Hepatocyte (in vitro differentiated cells): ENCODE measurements around the gene DPYD. TPM values are rescaled to one million over a fixed set of nuclear protein-coding genes. Genes with fewer than 3 reads are reported as not detected.

Experiments
- DNase-seq: peaks from one replicate; pipeline ENCODE4 v3.0.0-alpha.2; 2016; ENCODE audit warnings: low spot score
- H2AFZ ChIP-seq: fragments of 200-600 bp; sonication (generic); 2 replicates; pipeline ENCODE4 v1.6.0; 2016; ENCODE audit warnings: antibody characterized with exemption, mild to moderate bottlenecking
- H3K27ac ChIP-seq: fragments of 200-600 bp; sonication (generic); 2 replicates; pipeline ENCODE4 v1.5.1; 2016; ENCODE audit warnings: mild to moderate bottlenecking
- H3K27me3 ChIP-seq: fragments of 200-600 bp; sonication (generic); 2 replicates; pipeline ENCODE4 v1.6.1; 2016
- H3K36me3 ChIP-seq: fragments of 200-600 bp; sonication (generic); replicated peaks from 2 replicates; pipeline ENCODE4 v1.5.1; 2016; ENCODE audit warnings: low read depth; ENCODE audit not compliant: insufficient read depth
- H3K4me1 ChIP-seq: fragments of 200-600 bp; sonication (generic); 2 replicates; pipeline ENCODE4 v1.5.1; 2016; ENCODE audit warnings: mild to moderate bottlenecking, moderate library complexity; ENCODE audit not compliant: insufficient read depth
- H3K4me2 ChIP-seq: fragments of 200-600 bp; sonication (generic); 2 replicates; pipeline ENCODE4 v1.6.0; 2016
- H3K4me3 ChIP-seq: fragments of 200-600 bp; sonication (generic); 2 replicates; pipeline ENCODE4 v1.5.1; 2016; ENCODE audit warnings: mild to moderate bottlenecking
- H3K79me2 ChIP-seq: fragments of 200-600 bp; sonication (generic); 2 replicates; pipeline ENCODE4 v1.6.0; 2017; ENCODE audit warnings: mild to moderate bottlenecking
- H3K9me2 ChIP-seq: fragments of 200-600 bp; sonication (generic); replicated peaks from 2 replicates; pipeline ENCODE4 v1.6.0; 2017; ENCODE audit warnings: mild to moderate bottlenecking; ENCODE audit not compliant: insufficient read depth
- H3K9me3 ChIP-seq: fragments of 200-600 bp; sonication (generic); 2 replicates; pipeline ENCODE4 v1.5.1; 2016; ENCODE audit warnings: low read depth, mild to moderate bottlenecking
- H4K20me1 ChIP-seq: fragments of 200-600 bp; sonication (generic); 2 replicates; pipeline ENCODE4 v1.6.0; 2016; ENCODE audit warnings: mild to moderate bottlenecking; ENCODE audit not compliant: insufficient read depth, poor library complexity, severe bottlenecking
- EZH2 ChIP-seq: fragments of 200-600 bp; sonication (generic); IDR thresholded peaks from 2 replicates; pipeline ENCODE4 v1.6.1; 2016; ENCODE audit warnings: antibody characterized with exemption, mild to moderate bottlenecking, borderline replicate concordance
- EZH2phosphoT487 ChIP-seq: fragments of 200-600 bp; sonication (generic); IDR thresholded peaks from one replicate; pipeline ENCODE4 v1.6.1; 2018; ENCODE audit warnings: antibody characterized with exemption, mild to moderate bottlenecking, low read depth, moderate library complexity; ENCODE audit not compliant: unreplicated experiment, severe bottlenecking
- WGBS: methylation state at CpG from one replicate; pipeline ENCODE4 v1.1.6; 2016; ENCODE audit warnings: low lambda C conversion rate; ENCODE audit errors: missing lambda C conversion rate; 5-methylcytosine and 5-hydroxymethylcytosine counted together
- polyA plus RNA-seq: library from polyadenylated mRNA; unstranded; fragments of >200 nt; fragmentation: Nextera tagmentation; extraction: Ambion mirVana; gene quantifications from 2 replicates; pipeline ENCODE4 v1.2.1, GENCODE V29; 2016
- total RNA-seq: library from RNA; depleted of rRNA; stranded (reverse); fragments of >200 nt; gene quantifications from 2 replicates; pipeline ENCODE4 v1.2.3, GENCODE V29; 2014
- TF ChIP-seq, protein P1 (sequence below): fragments of 200-600 bp; sonication (generic); IDR thresholded peaks from 2 replicates; pipeline ENCODE4 v1.5.1; 2016; ENCODE audit warnings: antibody characterized with exemption, mild to moderate bottlenecking; ENCODE audit not compliant: poor library complexity

The DPYD gene
- total and polyA plus RNA-seq, 2 experiments from 2014 or later = 7.5 to 21.8 TPM

DNA sequence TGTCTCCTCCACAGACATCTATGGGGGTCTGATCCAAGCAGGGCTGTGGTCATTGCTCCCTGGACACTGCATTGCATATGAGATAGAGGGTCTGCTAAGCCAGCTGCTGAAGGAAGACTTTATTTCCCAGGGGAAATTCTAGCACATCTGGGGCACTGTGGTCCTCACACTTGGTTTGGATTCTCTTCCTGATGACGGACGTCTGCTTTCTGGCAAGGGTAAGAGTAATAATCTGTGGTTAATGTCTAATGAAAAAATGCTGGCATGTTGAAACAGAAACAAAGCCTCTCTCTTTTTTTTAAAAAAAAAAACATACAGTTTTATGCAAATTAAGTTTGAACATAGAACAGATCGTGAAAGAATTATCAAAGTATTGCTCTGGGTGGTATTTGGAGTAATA is 553.9 kb downstream of the DPYD start:
- H4K20me1 ChIP-seq = no peaks in the 10 kb centered on the region
- no peak overlapping the region for H3K4me3 ChIP-seq
- no peaks in the 10 kb centered on the region for H3K79me2 ChIP-seq
- no peak overlapping the region for H3K27ac ChIP-seq
- H3K36me3 ChIP-seq = no peaks in the 10 kb centered on the region
- no peak overlapping the region for H3K4me2 ChIP-seq
- H2AFZ ChIP-seq = no peak overlapping the region
- WGBS = 85% methylated on average over 3 of the region's 3 CpGs
- no peaks in the 10 kb centered on the region for H3K9me2 ChIP-seq
- H3K9me3 ChIP-seq = no peaks in the 10 kb centered on the region
- DNase-seq = no peak
- H3K27me3 ChIP-seq = no peaks in the 10 kb centered on the region
- H3K4me1 ChIP-seq = no peaks in the 10 kb centered on the region
- TF ChIP-seq EZH2 (no peak), EZH2phosphoT487 (no peak)
- TF ChIP-seq, protein P1, sequence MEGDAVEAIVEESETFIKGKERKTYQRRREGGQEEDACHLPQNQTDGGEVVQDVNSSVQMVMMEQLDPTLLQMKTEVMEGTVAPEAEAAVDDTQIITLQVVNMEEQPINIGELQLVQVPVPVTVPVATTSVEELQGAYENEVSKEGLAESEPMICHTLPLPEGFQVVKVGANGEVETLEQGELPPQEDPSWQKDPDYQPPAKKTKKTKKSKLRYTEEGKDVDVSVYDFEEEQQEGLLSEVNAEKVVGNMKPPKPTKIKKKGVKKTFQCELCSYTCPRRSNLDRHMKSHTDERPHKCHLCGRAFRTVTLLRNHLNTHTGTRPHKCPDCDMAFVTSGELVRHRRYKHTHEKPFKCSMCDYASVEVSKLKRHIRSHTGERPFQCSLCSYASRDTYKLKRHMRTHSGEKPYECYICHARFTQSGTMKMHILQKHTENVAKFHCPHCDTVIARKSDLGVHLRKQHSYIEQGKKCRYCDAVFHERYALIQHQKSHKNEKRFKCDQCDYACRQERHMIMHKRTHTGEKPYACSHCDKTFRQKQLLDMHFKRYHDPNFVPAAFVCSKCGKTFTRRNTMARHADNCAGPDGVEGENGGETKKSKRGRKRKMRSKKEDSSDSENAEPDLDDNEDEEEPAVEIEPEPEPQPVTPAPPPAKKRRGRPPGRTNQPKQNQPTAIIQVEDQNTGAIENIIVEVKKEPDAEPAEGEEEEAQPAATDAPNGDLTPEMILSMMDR = no peak

DNA sequence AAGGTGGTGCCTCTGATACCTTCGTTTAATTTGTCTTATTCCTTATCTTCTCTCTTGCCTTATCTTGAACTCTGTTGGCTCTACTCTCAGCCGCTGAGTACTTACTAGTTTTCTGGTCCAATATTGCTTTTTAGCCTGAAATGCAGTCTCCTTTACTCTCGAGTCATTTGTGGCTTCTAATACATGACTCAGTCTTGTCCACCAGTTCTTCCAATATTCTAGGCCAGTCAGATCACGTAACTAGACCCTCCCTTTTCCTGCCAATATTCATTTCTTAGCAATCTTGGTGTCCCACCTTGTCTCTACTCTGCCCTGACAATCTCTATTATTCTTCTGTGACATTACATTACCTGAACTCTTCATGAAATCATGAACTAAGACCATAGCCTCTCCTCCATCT is 555.8 kb downstream of the DPYD start:
- Histone ChIP-seq H2AFZ (no peak overlapping the region), H3K79me2 (no peaks in the 10 kb centered on the region), H3K4me3 (no peak overlapping the region), H3K9me3 (no peaks in the 10 kb centered on the region), H3K27me3 (no peaks in the 10 kb centered on the region), H3K4me2 (no peak overlapping the region), H3K27ac (no peak overlapping the region), H4K20me1 (no peaks in the 10 kb centered on the region), H3K4me1 (no peaks in the 10 kb centered on the region), H3K9me2 (no peaks in the 10 kb centered on the region), H3K36me3 (no peaks in the 10 kb centered on the region)
- TF ChIP-seq, protein P1 = no peak
- TF ChIP-seq EZH2 = no peak
- no peak for TF ChIP-seq EZH2phosphoT487
- WGBS = 59% methylated on average over 4 of the region's 4 CpGs
- DNase-seq = no peak

DNA sequence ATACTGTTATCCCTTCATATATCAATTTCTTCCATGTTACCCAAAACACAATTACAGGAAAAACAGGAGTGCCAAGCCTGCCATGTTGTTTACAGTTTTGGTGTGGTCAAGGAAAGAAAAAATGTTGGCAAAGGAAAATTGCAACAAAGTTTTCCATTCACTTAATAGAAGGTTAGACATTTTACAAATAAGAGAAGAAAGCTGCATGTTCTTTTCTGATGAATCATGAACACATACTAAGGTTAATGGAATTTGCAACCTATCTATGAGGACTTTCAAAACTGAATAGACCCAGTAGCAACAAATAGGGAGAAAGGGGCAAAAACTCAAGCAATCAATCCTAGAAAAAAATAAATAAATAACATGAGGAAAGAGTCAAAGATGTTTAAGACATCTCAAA is 556.7 kb downstream of the DPYD start:
- Histone ChIP-seq H3K9me3 (no peaks in the 10 kb centered on the region), H3K9me2 (no peaks in the 10 kb centered on the region), H3K79me2 (no peaks in the 10 kb centered on the region), H3K27me3 (no peaks in the 10 kb centered on the region), H2AFZ (no peak overlapping the region), H3K27ac (no peak overlapping the region), H3K36me3 (no peaks in the 10 kb centered on the region), H4K20me1 (no peaks in the 10 kb centered on the region), H3K4me1 (no peaks in the 10 kb centered on the region), H3K4me2 (no peak overlapping the region), H3K4me3 (no peak overlapping the region)
- no peak for DNase-seq
- TF ChIP-seq, protein P1 = no peak
- TF ChIP-seq EZH2phosphoT487 (no peak), EZH2 (no peak)

DNA sequence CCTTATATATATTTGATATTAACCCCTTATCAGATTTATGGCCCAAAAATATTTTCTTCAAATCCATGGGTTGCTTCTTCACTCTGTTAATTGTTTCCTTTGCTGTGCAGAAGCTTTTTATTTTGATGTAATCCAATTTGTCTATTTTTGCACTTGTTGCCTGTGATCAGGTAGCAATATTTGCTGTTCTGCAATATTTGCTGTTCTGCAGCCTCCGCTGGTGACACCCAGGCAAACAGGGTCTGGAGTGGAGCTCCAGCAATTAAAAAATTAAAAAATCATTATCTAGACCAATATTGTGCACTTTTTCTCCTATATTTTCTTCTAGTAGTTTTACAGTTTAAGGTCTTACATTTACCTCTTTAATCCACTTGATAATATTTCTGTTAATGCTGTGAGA is 564.5 kb downstream of the DPYD start:
- Histone ChIP-seq H3K36me3 (no peaks in the 10 kb centered on the region), H3K79me2 (no peaks in the 10 kb centered on the region), H3K27me3 (no peaks in the 10 kb centered on the region), H3K27ac (no peak overlapping the region), H3K9me3 (no peaks in the 10 kb centered on the region), H2AFZ (no peak overlapping the region), H3K4me2 (no peak overlapping the region), H3K4me1 (no peaks in the 10 kb centered on the region), H4K20me1 (no peaks in the 10 kb centered on the region), H3K4me3 (no peak overlapping the region), H3K9me2 (no peaks in the 10 kb centered on the region)
- WGBS = 96% methylated on average over 1 of the region's 1 CpG
- TF ChIP-seq EZH2phosphoT487 (no peak), EZH2 (no peak)
- TF ChIP-seq, protein P1 = no peak
- DNase-seq = no peak
